ENCODE data around the gene CEP70.
"Not testable (repeated sequence)": the region's sequence is repeated elsewhere in the genome, so short reads cannot be mapped to it uniquely, and the experiment has no call there.

CEP70 gene

DNA sequence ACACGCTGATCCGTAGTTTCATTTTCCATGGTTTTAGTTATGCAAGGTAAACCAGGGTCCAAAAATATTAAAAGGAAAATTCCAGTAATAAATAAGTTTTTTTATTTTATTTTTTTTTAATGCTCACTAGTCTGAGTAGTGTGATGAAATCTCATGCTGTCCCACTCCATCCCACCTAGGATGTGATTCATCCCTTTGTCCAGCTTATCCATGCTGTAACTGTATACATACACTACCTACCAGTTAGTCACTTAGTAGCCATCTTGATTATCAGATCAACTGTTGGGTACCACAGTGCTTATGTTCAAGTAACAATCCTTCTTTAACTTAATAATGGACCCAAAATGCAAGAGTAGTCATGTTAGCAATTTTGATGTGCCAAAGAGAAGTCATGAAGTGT, 84.5 kb downstream of the CEP70 start:
- DNase-seq (ENCODE audit: low read depth in 2 of 2): no peak

DNA sequence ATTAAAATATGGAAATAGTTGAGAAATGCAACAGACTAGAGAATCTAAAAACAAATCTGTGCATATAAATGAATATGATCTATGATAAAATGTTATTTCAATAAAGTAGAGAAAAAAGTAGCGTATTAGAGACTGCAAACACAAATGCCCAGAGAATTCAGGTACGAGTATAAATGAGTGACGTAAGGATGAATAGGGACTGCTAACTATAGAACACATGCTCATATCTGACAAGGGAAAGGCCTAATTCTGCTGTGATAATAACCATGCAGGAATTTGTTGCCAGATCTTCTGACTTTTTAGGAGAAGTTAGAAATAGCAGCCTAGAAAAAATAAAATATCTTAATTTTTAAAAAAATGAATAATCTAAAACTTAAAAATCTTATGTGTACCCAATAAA, 86.5 kb downstream of the CEP70 start:
- DNase-seq (ENCODE audit: low read depth in 2 of 2): no peak

DNA sequence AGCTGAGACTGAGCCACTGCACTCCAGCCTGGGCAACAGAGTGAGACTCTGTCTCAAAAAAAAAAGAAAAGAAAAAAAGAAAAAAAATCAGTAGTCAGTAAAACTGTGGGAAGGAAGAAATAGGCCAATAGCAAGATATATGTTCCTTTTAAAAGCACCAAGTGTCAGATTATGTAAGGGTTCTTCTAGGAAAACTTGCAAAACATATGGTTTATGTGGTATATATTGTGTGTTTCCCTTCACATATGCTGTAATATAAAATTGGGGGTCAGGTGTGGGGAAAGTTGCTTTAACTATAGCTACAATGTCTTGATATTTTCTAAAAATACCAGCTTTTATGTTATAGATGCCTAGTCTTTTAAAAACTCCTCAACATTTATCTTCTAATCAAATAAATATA, 95.1 kb downstream of the CEP70 start:
- no peak for DNase-seq (ENCODE audit: low read depth in 2 of 2)

DNA sequence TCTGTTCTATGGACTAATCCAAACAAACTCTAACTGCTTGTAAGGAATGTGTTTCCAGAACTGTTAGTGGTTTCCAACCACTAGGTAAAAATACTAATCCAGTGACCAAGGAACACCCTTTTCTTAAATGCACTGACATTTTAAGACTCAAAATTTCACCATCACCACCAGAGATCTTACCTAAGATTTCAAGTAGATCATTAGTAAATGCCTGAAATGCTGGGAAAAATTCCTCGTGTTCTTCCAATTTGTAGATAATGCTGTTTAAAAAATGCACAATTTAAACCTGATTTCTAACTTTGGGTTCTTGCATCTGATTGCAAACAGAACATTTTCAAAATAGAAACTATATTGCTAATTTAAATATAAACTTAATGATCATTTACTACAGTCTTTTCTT, 96.2 kb downstream of the CEP70 start:
- DNase-seq (ENCODE audit: low read depth in 2 of 2): no peak

DNA sequence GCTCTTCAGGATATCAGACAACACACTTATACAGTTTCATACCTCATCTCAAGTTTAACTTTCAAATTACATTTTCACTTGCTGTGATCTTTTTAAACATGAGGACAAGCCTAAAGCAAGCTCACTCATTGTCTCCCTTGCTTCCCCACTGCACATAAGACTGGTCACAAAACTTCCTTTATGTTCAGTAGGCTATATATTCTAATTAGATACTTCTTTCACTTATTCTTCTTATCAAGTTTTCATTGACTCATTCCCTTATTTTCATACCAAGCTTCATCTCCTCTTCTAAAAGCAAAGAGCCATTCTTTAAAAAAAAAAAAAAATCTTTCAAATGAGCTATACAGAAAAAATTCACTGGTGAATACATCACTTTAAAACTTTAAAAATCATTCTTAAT, 97.0 kb downstream of the CEP70 start:
- DNase-seq (ENCODE audit: low read depth in 2 of 2): no peak

DNA sequence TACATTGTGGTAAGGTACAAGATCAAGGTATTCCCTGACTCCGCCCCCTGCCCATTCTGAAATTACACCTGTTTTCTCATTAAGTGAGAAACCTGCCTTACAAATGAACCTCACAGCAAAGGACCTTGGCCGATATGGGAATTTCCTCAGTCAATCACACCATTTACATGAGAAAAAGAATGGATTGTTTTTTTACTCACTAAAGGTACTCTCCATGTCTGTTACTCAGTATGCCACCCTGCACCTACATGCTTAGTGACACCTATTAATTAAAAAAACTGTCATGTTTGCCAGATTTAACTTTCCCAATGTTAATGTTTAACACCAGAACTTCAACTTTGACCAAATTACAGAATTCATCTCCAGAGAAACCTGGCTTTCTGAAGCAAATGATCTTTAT, 97.6 kb downstream of the CEP70 start:
- DNase-seq (ENCODE audit: low read depth in 2 of 2): no peak

DNA sequence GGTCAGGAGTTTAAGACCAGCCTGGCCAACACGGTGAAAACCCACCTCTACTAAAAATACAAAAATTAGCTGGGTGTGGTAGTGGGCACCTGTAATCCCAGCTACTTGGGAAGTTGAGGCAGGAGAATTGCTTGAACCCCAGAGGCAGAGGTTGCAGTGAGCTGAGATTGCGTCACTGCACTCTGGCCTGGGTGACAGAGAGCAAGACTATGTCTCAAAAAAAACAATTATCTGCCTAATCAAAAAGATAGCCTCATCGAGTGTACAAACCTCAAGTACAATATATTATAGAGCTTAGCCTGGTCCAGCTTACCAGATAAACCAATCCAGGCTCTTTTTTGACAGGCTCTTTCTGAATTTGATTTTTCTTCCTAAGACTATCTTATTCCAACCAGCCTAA, 98.4 kb downstream of the CEP70 start:
- DNase-seq (ENCODE audit: low read depth in 2 of 2): not testable (repeated sequence)

DNA sequence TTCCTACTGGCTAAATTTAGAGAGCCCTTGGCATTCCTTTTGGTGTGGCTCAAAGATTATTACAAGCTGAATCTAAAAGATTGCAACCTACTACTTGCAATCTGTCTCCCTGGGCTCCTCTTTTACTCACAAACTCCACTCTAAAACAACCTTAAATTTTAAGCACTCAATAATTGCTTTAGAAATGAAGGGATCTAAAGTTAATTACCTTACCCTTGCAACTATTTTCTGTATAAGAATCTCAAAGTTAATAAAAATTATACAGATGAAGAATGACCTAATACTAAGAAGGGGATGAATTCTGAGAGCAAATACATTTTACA, 99.5 kb downstream of the CEP70 start:
- DNase-seq (ENCODE audit: low read depth in 2 of 2): no peak

DNA sequence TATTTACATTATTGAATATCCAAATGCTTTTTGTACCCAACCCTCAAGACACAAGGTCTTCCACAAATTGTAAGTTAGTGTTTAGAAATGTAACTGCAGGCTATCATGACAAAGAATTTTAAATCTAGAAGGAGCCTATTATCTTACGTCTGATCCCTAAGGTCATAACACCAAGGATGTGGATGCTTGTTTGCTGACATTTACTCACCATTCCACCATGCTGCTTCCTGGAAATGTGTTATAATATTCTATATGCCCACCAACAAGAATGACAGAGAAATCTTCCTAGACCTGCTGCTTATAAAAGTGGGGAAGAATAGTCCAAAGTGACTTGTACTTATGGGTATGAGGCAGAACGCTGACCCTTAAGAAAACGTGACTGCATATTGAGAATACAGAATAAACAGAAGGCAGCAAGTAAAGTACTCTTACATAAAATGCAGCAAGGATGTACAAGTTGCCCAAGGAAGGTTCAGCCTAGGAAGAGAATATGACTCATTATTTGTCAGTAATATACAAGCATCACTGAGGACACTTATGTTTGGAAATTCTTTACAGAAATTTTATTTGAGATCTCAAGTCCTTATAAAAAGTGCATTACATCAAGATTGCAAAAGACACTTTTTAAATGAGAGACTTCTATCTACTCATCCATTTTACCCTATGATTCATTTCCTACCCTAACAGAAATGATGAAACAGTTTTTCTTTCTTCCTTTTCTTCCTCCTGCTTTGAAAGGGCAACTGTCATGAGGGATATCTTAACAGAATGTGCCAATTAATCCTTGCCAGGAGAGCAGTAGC, 100.1 kb downstream of the CEP70 start:
- DNase-seq (ENCODE audit: low read depth in 2 of 2): no peak

DNA sequence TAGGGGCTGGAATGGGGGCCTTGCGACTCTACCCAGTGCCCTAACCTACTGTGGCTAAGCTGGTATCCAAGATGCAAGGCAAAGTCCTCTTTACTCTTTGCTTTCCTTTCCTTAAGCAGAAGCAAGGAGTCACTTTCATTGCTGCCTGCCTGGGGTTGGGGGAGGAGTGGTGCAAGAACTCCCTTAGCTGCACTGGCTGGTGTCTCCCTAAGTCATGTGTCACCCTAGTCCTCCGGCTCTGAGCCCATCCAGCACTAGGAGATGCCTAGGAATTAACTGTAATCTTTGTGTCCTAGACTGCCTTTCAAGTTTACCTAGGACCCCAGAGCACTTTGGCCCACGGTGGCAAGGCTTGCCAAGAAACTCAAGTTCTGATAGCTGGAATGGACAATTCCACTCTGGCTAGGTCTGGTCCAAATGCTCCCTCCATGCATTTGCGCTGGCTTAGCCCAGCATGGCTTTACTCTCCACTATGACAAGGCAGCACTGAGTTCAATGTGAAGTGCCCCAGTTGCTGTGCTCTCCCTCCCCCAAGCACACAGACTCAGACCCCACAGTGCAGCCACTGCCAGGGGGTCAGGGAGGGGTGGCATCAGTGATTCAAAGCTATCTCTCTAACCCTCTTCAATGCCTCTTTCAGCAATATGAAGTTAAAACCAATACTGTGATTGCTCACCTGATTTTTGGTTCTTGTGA, 100.9 kb downstream of the CEP70 start:
- no peak for DNase-seq (ENCODE audit: low read depth in 2 of 2)

DNA sequence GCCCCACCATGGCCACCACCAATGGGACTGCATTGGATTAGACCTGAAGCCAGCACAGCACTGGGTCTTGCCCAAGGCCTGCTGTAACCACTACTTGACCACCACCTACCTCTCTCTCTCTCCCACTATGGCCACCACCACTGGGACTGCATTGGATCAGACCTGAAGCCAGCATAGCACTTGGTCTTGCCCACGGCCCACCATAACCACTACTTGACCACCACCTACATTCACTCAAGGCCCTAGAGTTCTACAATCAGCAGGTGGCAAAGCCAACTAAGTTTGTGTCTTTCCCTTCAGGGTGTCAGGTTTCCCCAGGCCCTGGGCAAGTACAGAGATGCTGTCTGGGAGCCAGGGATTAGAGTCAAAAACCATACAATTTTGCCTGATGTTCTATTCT, 102.1 kb downstream of the CEP70 start:
- no peak for DNase-seq (ENCODE audit: low read depth in 2 of 2)

DNA sequence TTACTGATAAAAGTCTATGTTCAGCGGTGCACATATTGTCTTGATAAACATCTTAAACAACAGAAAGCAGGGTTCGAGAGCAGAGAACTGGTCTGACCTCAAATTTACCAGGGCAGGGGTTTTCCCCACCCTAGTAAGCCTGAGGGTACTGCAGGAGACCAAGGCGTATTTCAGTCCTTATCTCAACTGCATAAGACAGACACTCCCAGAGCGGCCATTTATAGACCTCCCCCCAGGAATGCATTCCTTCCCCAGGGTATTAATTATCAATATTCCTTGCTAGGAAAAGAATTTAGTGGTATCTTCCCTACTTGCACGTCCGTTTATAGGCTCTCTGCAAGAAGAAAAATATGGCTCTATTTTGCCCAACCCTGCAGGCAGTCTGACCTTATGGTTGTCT, 107.5 kb downstream of the CEP70 start:
- not testable (repeated sequence) for DNase-seq (ENCODE audit: low read depth in 2 of 2)

DNA sequence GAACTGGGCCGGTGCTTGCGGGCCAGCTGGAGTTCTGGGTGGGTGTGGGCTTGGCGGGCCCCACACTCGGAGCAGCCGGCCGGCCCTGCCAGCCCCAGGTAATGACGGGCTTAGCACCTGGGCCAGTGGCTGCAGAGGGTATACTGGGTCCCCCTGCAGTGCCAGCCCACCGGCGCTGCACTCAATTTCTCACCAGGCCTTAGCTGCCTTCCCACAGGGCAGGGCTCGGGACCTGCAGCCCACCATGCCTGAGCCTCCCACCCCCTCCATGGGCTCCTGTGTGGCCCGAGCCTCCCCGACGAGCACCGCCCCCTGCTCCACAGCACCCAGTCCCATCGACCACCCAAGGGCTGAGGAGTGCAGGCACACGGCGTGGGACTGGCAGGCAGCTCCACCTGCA, 109.4 kb downstream of the CEP70 start:
- DNase-seq (ENCODE audit: low read depth in 2 of 2): not testable (repeated sequence)

DNA sequence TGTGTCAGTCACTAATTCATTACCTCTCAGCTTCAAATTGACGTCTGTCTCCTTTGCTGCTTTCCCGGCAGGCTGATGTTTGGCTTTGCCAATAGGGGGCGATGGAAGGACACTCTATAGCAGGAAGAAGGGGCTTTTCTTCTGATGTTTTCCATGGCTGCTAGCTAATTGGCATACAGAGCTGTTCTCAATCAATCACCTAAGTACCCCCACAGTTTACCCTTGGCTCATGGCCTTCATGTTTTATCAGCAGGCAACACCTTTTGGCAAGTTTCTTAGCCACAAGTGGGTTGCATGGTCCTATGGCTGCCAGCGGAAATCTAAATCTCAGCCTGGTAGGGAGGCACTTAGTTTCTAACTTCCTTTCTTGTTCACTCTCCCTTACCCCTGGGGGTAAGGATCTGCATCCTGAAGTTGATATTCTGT, 114.6 kb downstream of the CEP70 start:
- no peak for DNase-seq (ENCODE audit: low read depth in 2 of 2)

DNA sequence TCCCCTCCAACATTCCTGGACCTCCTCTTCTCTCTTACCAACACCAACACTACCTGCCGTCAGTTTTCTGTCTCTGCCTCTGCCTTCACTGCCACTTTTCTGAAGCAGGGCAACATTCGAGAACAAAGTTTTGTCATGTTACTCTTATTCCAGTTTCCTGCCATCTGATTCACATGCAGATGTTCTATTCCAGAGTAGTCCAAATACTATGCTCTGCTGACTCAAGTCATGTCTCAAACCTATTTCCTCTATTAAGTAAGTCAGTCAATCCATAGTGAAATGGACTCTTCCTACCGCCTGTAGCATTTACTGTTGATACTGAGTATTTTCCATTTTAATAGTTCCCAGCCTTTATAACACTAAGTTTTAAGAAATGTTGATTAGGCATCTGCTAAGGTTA, 116.3 kb downstream of the CEP70 start:
- DNase-seq (ENCODE audit: low read depth in 2 of 2): no peak

DNA sequence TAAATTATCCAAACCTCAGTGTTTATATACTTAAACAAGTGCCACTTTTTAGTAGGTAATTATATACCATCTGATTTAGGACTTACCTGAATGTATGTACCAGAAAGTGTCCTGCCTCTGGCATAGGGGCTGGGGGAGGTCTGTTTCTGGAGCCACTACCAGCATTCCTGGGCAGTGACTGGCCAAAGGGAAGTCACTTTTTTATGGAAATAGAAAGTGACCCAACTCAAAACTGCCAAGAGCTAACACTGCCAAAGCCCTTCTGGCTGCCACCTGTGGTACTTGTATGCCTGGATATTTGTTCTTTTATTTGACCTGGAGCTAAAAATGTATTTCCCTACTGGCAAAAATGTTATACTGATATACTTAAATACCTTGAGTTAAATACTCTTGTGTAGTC, 116.9 kb downstream of the CEP70 start:
- no peak for DNase-seq (ENCODE audit: low read depth in 2 of 2)

DNA sequence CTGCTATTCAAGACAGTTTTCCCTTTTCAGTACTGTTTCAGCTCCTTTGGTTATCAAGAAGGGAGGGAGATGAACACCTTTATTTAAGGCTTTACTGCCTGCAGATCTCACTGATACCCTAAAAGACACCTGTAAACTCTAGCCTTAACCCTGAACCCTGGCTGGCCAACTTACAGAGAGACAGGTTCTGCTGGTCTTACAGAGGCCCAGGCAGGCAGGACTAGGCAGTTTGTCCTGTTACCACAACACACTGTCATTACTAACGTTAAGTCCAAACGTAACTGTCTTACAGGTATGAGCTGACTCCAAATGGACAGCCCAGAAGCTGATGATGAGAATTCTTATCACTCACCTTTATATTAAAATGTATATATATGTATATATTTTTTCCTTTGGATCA, 117.5 kb downstream of the CEP70 start:
- DNase-seq (ENCODE audit: low read depth in 2 of 2): no peak

DNA sequence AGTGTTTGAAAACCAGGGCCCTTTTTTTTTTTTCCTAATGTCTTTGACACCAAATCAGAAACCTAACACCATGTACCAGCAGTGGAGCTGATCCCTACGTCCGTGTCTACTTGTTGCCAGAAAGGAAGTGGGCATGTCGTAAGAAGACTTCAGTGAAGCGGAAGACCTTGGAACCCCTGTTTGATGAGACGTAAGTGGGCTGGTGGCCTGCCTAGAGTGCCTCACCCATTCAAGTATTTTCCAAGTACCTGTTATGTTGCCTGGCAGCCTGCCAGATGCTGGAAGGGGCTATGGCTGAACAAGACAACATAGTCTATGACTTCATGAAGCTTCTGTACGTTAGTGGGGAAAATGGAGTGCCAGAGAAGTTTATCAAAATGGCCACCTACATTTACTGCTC, 119.9 kb downstream of the CEP70 start:
- no peak for DNase-seq (ENCODE audit: low read depth in 2 of 2)

DNA sequence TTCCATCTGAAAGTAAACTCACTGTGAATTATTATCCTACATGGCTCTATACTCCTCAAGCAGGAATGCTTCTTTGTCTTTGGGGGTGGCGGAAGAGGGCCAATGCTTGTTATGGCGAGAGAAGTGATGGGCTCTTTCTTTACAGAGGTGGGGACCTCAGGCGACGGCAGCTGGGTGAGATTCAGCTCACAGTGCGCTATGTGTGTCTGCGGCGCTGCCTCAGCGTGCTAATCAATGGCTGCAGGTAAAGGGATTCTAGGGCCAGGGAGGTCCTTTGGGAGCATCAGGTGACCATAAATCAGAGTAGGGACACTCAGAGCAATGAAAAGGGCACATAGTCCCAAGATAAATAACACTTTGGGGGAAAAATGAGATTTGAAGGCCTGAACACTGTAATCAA, 120.7 kb downstream of the CEP70 start:
- DNase-seq (ENCODE audit: low read depth in 2 of 2): no peak

DNA sequence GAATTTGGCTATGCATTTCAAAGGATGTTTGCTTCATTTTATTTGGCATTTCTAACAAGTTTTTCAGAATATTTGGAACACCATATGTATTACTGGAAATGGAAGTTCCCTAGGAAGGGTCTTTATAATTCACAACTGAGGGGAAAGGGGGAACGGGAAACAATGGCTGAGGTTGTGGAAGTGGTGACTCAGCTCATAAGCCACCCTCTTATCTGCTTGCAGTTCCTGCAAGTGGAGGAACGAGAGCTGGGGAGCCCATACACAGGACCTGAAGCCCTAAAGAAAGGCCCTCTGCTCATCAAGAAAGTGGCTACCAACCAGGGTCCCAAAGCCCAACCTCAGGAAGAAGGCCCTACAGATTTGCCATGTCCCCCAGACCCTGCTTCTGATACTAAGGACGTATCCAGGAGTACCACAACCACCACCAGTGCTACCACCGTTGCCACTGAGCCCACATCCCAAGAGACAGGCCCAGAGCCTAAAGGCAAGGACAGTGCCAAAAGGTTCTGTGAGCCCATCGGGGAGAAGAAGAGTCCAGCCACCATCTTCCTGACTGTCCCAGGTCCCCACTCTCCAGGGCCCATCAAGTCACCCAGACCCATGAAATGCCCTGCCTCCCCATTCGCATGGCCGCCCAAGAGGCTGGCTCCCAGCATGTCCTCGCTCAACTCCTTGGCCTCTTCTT, 121.8 kb downstream of the CEP70 start:
- DNase-seq (ENCODE audit: low read depth in 2 of 2): no peak

DNA sequence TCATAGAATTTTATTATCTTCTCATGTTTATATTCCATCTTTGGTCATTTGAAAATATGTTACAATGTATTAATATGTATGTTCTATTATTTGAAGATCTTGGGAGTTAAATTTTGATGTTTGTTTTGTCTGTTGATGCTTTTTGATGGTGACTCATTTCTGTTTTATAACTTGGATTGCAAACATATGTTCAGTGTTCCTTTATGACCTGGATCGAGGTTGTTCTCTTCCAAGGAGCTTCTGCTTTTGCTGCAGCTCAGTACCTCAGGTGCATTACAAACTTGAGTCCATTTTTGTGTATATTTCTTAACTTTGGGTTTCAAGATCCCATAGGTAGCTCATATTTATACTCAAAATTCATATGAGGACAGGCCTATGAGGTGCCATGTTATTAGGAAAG, 122.6 kb downstream of the CEP70 start:
- no peak for DNase-seq (ENCODE audit: low read depth in 2 of 2)

DNA sequence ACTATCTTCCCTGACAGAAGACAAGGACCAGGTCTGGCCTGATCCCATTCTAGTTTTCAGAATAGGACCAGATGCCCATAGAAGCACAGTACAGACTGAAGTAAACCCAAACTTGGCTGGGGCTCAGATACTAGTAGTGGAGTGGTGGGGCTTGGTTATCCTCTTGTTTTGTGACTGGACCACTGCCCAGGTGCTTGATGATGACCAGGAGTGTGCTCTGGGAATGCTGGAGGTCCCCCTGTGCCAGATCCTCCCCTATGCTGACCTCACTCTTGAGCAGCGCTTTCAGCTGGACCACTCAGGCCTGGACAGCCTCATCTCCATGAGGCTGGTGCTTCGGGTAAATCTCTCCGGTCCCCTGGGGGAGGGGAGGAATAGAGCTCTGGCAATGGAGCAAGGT, 123.4 kb downstream of the CEP70 start:
- no peak for DNase-seq (ENCODE audit: low read depth in 2 of 2)

DNA sequence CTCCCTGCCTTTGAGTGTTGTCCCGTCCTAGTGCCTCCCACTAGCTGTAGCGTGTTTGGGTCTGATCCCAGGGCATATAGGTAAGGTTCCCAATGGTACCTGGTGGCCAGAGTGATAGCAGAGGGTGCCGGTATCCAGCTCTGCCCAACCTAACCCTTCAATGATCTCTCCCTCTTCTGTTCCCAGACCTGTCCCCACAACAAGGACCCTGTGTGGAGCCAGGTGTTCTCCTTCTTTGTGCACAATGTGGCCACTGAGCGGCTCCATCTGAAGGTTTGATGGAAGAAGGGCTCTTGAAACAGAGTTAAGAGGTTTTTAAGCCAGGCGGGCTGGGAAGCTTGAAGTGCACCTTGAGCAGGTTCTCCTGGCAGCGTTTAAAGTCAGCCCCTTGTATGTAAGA, 124.2 kb downstream of the CEP70 start:
- DNase-seq (ENCODE audit: low read depth in 2 of 2): no peak

All from stimulated activated CD4-positive, alpha-beta T cell treated with anti-CD3 and anti-CD28 coated beads, Interleukin-1b, Interleukin-23, amount 100 ng/mL, for 4 hours (primary cell).